Peyer's patch (tissue), 4 donors: ENCODE measurements around the gene MPPED2. TPM values are rescaled to one million over a fixed set of nuclear protein-coding genes. Genes with fewer than 3 reads are reported as not detected.

Experiments used
- DNase-seq, 3 donors: peaks; one replicate each; pipeline ENCODE4 v3.0.0-alpha.2; 2017 to 2019
- H3K27ac ChIP-seq, 4 donors: fragments of 200-600 bp; sonication (generic); one replicate each; pipeline ENCODE4 v1.5.1; 2016 to 2019
- H3K27me3 ChIP-seq, 2 donors: fragments of 200-600 bp; sonication (generic); one replicate each; pipeline ENCODE4 v1.5.1; 2019
- H3K36me3 ChIP-seq, 3 donors: fragments of 200-600 bp; sonication (generic); one replicate each; pipeline ENCODE4 v1.5.1; 2016 to 2019
- H3K4me1 ChIP-seq, 4 donors: fragments of 200-600 bp; sonication (generic); one replicate each; pipeline ENCODE4 v1.5.1; 2016 to 2019
- H3K4me3 ChIP-seq, 4 donors: fragments of 200-600 bp; sonication (generic); 1 replicate in 3 of 4; 2 replicates in 1 of 4; pipeline ENCODE4 v1.5.1; 2016 to 2019; ENCODE audit warnings: mild to moderate bottlenecking in 1 of 4
- H3K9me3 ChIP-seq, 4 donors: fragments of 200-600 bp; sonication (generic); one replicate each; pipeline ENCODE4 v1.5.1; 2016 to 2019; ENCODE audit warnings: mild to moderate bottlenecking in 1 of 4
- POLR2A ChIP-seq, 2 donors: fragments of 450-650 bp; IDR thresholded peaks; one replicate each; pipeline ENCODE4 v1.5.1; 2017; ENCODE audit warnings: antibody characterized with exemption in 2 of 2, mild to moderate bottlenecking in 2 of 2, moderate library complexity in 2 of 2
- total RNA-seq, 4 donors: library from RNA; depleted of rRNA; stranded (reverse); fragments of >200 nt; gene quantifications; one replicate each; pipeline ENCODE4 v1.1.0, GENCODE V29; 2016
- TF ChIP-seq, protein P1 (sequence below), 6 experiments: fragments of 450-650 bp in 4 of 6; fragments of 200-600 bp in 2 of 6; sonication (generic) in 1 of 6; IDR thresholded peaks; one replicate each; pipeline ENCODE4 v1.5.1; 2017 to 2019; ENCODE audit warnings: antibody characterized with exemption in 6 of 6, mild to moderate bottlenecking in 3 of 6, moderate library complexity in 1 of 6

MPPED2 gene
- total RNA-seq, 4 donors from 2014 or later, result 1.5 TPM; not detected in 3

- no peak overlapping the region for H3K4me3 ChIP-seq
- H3K27ac ChIP-seq, result no peak overlapping the region
- no peaks in the 10 kb centered on the region for H3K4me1 ChIP-seq
- no peaks in the 10 kb centered on the region for H3K9me3 ChIP-seq
- no peaks in the 10 kb centered on the region for H3K36me3 ChIP-seq
- H3K27me3 ChIP-seq, result no peaks in the 10 kb centered on the region
- TF ChIP-seq, protein P1, sequence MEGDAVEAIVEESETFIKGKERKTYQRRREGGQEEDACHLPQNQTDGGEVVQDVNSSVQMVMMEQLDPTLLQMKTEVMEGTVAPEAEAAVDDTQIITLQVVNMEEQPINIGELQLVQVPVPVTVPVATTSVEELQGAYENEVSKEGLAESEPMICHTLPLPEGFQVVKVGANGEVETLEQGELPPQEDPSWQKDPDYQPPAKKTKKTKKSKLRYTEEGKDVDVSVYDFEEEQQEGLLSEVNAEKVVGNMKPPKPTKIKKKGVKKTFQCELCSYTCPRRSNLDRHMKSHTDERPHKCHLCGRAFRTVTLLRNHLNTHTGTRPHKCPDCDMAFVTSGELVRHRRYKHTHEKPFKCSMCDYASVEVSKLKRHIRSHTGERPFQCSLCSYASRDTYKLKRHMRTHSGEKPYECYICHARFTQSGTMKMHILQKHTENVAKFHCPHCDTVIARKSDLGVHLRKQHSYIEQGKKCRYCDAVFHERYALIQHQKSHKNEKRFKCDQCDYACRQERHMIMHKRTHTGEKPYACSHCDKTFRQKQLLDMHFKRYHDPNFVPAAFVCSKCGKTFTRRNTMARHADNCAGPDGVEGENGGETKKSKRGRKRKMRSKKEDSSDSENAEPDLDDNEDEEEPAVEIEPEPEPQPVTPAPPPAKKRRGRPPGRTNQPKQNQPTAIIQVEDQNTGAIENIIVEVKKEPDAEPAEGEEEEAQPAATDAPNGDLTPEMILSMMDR (IDR thresholded peaks at IDR 0.05), result no peak
- TF ChIP-seq POLR2A (IDR thresholded peaks at IDR 0.05), result no peak
- DNase-seq, result no peak
Measured at GRCh38 chr11:30608534-30608933, 22.4 kb upstream of the MPPED2 start.

DNA sequence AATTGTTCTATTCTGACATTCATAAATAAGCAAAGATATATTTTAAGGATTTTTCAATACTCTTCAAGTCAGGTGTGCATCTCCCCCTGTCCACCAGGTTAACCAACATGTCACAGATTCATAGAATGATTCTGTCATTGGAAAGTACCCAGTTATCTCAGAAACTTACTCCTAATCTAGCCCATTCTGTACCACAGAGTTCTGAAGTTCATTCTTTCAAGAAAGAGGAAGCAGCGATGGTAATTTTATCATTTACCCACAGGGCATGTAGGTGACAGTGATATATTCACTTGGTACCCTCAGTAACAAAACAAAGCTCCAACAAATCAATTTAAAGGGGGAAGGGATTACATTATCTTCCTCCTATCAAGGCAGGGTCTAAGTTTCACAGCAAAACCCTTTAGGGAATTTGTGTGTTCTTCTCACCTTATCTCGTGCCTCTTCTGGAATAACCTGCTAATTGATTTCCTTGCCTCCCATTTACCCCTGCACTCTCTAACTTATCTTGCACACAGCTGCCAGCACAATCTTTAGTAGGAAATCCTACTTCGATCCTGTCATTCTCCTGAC lies 19.0 kb upstream of the MPPED2 start:
- no peak for DNase-seq
- H3K27ac ChIP-seq, result no peak overlapping the region
- no peaks in the 10 kb centered on the region for H3K4me1 ChIP-seq
- H3K4me3 ChIP-seq, result no peak overlapping the region
- no peak for TF ChIP-seq POLR2A (IDR thresholded peaks at IDR 0.05)
- TF ChIP-seq, protein P1 (IDR thresholded peaks at IDR 0.05), result no peak
- H3K9me3 ChIP-seq, result no peaks in the 10 kb centered on the region
- H3K36me3 ChIP-seq, result no peaks in the 10 kb centered on the region
- no peaks in the 10 kb centered on the region for H3K27me3 ChIP-seq

- H3K4me3 ChIP-seq, result no peak overlapping the region
- H3K36me3 ChIP-seq, result no peaks in the 10 kb centered on the region
- no peak for TF ChIP-seq POLR2A (IDR thresholded peaks at IDR 0.05)
- TF ChIP-seq, protein P1 (IDR thresholded peaks at IDR 0.05), result no peak
- no peaks in the 10 kb centered on the region for H3K27me3 ChIP-seq
- no peak for DNase-seq
- H3K9me3 ChIP-seq, result no peaks in the 10 kb centered on the region
- no peaks in the 10 kb centered on the region for H3K4me1 ChIP-seq
- H3K27ac ChIP-seq, result no peak overlapping the region
Measured at GRCh38 chr11:30603357-30603756, 17.2 kb upstream of the MPPED2 start.

DNA sequence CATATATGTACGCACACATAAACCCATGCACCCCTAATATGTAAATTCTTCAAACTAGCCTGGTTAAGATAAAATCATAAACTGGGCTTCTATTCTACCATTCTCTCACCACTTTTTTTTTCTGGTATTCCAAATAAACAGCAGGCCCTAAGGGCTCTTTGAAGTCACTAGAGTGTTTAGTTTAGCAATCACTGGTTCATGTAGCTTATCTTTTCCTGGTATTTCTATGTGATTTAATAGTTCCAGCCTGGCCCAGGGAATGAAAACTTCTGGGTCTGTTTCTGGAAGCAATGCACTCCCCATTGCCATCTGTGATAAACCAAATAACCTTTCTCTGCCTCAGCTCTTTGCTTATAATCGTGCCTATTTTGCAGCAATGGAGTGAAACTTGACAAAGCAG lies 10.7 kb upstream of the MPPED2 start:
- DNase-seq, result no peak
- no peaks in the 10 kb centered on the region for H3K9me3 ChIP-seq
- H3K27me3 ChIP-seq, result no peaks in the 10 kb centered on the region

GRCh38 chr11:30595934-30596333 lies 9.8 kb upstream of the MPPED2 start:
- Histone ChIP-seq H3K9me3 (no peaks in the 10 kb centered on the region), H3K27ac (no peak overlapping the region), H3K4me3 (no peak overlapping the region), H3K4me1 (no peaks in the 10 kb centered on the region), H3K27me3 (no peaks in the 10 kb centered on the region), H3K36me3 (no peaks in the 10 kb centered on the region)
- no peak for TF ChIP-seq POLR2A (IDR thresholded peaks at IDR 0.05)
- TF ChIP-seq, protein P1 (IDR thresholded peaks at IDR 0.05), result no peak
- DNase-seq, result no peak

More for the DNA sequence above, 10.7 kb upstream of the MPPED2 start:
- no peak overlapping the region for H3K27ac ChIP-seq
- H3K4me1 ChIP-seq, result no peaks in the 10 kb centered on the region
- H3K36me3 ChIP-seq, result no peaks in the 10 kb centered on the region
- H3K4me3 ChIP-seq, result no peak overlapping the region
- TF ChIP-seq POLR2A (IDR thresholded peaks at IDR 0.05), result no peak
- TF ChIP-seq, protein P1 (IDR thresholded peaks at IDR 0.05), result no peak
